Activated CD4-positive, alpha-beta T cell treated with anti-CD3 and anti-CD28 coated beads, Interleukin-2, amount 50 U/mL, for 48 hours (primary cell): ENCODE measurements around the gene NPEPPS.

Experiments used
- DNase-seq, 2 experiments: peaks; one replicate each; pipeline ENCODE4 v3.0.0-alpha.2; 2020

NPEPPS gene

DNA sequence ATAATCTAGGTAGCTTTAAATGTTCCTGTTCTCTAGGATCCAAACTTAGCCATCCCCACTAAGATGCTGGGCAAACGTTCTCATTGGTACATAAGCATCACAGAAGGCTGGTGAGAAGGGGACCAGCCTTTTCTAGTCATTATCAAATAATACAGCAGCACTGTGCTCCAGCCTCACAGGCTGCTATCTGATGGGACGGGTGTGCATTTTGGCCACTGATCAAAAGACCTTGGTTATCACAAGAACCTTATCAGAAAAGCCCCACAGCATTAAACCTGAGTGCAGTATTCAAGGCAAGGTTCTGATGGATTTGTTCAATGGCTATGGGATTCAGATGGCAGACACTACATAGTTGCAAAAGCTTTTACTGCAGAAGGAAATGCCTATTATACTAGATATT lies 99.7 kb downstream of the NPEPPS start:
- DNase-seq, result no peak

- no peak for DNase-seq
Observed at GRCh38 chr17:47632991-47633390, 102.1 kb downstream of the NPEPPS start.

- no peak for DNase-seq
Observed at GRCh38 chr17:47633996-47634395, 103.1 kb downstream of the NPEPPS start.

DNA sequence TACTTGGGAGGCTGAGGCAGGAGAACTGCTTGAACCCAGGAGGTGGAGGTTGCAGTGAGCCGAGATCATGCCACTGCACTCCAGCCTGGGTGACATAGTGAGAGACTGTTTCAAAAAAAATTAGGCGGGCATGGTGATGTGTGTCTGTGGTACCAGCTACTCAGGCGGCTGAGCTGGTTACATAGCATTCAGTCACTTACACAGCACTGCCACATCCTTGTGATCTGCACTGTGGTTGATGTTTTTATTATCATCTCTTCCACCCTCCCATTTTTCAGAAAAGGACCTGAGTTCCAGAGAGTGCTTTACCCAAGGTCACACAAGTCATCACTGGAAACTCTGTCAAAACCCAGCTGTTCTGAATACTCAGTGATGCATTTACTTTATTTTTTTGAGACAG lies 104.0 kb downstream of the NPEPPS start:
- no peak for DNase-seq

DNA sequence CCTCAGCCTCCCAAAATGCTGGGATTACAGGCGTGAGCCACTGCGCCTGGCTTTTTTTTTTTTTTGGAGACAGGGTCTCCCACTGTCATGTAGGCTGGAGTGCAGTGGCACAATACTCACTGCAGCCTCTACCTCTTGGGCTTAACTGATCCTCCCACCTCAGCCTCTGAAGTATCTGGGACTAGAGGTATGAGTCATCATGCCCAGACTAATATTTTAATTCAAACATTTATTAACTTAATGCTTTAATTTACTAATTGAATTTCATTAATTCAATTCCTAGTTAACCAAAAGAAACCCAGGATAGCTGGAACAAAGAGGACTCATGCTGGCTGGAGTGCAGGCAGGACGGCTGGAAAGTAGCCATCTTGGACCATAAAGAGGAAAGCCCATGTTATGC lies 104.8 kb downstream of the NPEPPS start:
- DNase-seq, result no peak

DNA sequence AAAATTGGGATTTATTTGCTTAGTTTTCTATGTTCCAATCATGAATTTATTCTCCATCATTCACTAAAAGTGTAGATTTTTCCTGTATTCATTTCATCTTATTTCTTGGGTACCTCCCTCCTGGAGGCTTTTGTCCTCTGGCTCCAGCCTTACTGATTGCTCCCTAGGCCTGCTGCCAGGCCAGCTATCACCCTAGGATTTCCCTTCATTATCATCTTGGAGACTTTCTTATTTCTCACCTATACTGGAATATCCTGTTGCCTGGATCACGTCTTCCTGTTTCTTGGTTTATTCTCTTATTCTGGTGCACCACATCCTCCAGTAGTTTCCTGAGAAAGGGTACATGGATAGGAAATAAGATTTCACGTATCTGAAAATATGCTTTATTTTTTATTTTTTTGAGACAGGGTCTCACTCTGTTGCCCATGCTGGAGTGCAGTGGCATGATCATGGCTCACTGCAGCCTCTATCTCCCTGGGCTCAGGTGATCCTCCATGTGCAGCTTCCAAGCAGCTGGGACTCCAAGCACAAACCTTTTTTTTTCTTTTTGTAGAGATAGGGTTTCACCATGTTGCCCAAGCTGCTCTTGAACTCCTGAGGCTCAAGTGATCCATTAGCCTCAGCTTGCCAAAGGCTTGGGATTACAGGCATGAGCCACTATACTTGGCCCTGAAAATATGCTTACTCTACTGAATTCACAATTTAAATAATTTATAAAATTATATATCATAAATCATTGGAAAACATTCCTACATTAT lies 105.5 kb downstream of the NPEPPS start:
- no peak for DNase-seq

- no peak for DNase-seq
Observed at GRCh38 chr17:47638903-47639302, 108.0 kb downstream of the NPEPPS start.

DNA sequence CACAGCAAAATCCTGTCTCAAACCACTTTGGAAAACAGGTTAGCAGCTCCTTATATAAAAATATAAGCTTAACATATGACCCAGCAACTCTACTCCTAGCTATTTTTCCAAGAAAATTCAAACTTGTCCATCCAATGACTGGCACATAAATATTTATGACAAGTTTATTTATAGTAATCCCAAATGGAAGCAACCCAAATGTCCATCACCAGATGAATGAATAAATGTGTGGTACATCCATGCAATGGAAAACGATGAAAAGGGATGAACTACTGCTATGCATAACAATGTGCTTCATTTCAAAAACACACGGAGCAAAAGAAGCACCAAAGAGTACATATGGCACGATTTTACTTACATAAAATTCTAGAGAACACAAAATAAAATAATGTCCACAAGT lies 109.2 kb downstream of the NPEPPS start:
- DNase-seq, result no peak

GRCh38 chr17:47641202-47641601 lies 110.3 kb downstream of the NPEPPS start:
- no peak for DNase-seq

- DNase-seq, result no peak
Observed at GRCh38 chr17:47643116-47643515, 112.2 kb downstream of the NPEPPS start.

DNA sequence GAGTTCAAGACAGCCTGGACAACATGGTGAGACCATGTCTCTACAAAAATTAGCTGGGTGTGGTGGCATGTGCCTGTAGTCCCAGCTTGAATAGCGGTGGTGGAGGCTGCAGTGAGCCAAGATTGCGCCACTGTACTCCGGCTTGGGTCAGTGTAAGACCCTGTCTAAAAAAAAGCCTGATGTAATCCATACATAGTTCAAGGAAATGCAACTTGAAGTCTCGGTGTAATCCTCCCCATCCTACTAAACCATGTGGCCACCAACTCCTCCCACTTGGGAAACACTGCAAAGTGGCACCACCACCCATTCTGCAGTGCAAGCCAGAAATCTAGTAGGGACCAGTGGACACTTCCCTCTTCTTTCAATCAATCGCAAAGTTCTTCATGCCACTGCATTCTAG lies 113.4 kb downstream of the NPEPPS start:
- DNase-seq, result no peak

DNA sequence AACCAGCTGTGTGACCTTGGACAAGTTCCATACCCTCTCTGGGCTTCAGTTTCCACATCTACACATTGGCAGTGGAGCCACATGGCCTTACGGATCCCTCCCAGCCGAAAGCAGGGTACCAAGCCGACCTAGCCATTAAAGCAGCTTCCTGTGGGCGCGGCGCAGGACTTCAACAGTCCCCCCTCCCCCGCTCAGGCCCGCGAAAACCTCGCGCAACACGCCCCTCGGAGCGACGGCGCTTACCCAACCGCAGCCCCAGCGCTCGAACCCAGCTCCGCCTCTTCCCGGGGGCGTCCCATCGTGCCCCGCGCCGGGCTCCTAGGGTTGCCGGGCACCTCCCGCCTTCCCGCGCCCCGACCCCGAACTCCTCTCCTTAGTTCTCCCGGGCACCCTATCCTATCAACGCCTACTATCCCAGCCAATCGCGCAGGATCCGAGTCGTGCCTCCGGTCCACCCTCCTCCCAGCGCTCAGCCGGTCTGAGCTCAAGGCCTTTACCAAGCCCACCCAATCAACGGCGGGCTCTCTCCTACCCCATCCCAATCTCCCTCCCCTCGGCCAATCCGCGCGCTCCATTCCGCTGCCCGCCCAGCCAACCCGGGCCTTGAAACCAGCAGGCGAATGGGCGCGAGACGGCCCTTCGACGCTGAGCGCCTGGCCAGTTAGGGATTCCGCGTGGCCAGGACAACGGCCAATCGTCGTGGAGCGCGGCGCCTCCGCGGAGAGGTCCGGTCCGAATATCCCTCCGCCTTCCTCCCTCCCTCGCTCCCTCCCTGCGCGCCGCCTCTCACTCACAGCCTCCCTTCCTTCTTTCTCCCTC lies 118.5 kb downstream of the NPEPPS start, which contains the start of gene KPNB1:
Gene KPNB1 (plus strand): TSS at position 767 of the 819 bp plus-strand sequence. CDS start 326 bp downstream, outside the sequence.
- DNase-seq, result peak; percentile 97 to 98

GRCh38 chr17:47649972-47650524 lies 119.1 kb downstream of the NPEPPS start:
- no peak for DNase-seq

DNA sequence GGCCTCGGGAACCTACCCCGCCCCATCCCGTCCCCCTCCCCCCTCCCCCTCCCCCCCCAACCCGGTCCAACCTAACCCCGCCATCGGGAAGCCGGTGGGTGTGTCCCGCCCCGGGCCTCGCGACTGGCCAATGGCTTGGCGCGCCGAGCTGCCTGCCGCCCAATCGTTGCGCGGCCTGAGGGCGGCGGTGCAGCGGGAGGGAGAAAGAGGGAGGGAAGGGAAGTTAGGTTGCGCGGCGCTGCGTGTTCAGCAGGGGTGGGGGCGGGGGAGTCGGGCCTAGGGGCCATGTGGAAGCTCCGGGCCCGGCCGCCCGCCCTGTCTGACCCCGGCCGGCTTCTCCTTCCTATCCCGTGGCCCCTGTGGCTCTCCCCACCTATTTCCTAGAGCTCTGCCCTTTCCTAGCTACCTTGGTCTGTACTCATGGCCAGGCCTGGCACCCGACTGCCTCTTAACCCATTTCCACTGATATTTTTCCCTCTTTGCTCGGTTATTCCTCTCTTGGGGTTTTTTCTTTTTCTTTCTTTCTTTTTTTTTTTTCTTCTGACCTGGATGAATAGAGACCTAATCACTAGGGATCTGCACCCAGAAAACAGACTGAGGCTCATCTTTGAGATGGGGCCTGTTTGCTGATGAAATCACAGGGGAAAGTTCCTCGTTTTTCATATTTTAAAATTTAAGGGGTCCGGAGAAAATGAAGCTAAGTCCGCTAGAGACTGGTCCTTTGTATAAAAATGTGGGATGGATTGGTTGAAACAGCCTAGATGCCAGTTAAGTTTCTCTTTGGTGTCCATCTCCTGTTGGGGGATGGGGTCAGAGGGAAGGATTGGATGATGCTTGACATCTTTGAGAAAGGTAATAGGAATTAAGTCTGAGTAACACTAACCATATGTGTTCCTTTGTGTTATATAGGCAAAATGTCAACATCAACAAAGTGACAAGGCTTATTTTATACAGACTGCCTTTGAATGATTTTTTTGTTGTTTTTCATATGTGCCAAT lies 119.9 kb downstream of the NPEPPS start:
- DNase-seq, result peak; percentile 95 to 96

- no peak for DNase-seq
Observed at GRCh38 chr17:47651704-47652103, 120.8 kb downstream of the NPEPPS start.

GRCh38 chr17:47652570-47652969 lies 121.7 kb downstream of the NPEPPS start:
- no peak for DNase-seq

DNA sequence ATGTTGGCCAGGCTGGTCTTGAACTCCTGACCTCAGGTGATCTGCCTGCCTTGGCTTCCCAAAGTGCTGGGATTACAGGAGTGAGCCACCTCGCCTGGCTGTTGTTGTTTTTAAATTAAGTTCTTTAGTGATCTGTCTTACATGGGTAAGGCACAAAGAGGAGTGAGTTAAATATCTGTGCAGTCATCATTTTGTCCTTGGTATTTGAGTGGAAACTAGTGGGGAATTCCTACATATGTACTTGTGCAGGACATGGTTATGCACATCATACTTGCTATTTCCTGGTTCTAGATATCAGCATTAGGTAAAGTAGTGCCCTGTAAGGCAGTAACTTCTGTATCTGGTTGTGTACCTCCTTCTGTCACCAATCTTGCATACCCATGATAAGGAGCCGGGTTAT lies 122.5 kb downstream of the NPEPPS start:
- DNase-seq, result no peak

- no peak for DNase-seq
Observed at GRCh38 chr17:47654991-47655390, 124.1 kb downstream of the NPEPPS start.

DNA sequence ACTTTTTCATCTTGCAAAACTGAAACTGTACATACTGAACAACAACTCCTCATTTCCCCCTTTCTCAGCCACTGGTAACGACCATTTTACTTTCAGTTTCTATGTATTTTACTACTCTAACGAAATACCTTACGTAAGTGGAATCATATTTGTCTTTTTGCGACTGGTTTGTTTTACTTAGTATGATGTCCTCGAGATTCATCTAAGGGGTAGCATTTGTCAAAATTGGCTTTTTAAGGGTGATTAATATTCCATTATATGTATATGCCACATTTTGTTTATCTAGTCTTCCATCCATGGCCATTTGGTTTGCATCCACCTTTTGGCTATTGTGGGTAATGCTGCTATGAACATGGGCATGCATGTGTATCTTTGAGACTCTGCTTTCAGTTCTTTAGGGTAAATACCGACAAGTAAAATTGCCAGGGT lies 129.2 kb downstream of the NPEPPS start:
- no peak for DNase-seq

DNA sequence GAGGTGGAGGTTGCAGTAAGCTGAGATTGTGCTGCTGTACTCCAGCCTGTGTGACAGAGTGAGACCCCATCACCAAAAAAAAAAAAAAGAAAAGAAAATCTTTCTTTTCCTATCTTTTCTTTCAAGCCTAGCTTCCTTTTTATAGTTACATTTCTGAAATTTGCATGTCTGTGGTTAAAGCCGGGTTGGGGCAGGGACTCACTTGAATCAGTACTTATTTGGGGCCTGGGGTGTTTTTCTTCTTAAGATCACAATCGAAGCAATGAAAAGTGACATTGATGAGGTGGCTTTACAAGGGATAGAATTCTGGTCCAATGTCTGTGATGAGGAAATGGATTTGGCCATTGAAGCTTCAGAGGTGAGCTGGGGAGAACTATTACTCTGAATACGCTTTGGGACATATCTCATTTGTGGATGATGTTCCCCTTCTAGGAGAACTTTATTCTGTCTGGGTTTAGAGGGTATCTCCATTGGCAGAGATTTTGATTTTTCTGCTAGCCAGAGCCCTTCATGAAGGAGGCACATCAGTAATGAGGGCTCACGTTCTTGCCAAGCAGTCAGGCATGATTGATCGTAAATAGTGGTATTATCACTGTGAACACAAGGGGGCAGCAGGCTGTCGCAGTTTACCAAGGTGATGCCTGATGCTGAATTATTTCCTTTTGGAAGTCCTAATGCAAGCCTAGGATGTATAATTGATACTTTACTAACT lies 133.2 kb downstream of the NPEPPS start:
- peak; percentile 55 to 68 for DNase-seq

- no peak for DNase-seq
Observed at GRCh38 chr17:47664624-47664941, 133.7 kb downstream of the NPEPPS start.

DNA sequence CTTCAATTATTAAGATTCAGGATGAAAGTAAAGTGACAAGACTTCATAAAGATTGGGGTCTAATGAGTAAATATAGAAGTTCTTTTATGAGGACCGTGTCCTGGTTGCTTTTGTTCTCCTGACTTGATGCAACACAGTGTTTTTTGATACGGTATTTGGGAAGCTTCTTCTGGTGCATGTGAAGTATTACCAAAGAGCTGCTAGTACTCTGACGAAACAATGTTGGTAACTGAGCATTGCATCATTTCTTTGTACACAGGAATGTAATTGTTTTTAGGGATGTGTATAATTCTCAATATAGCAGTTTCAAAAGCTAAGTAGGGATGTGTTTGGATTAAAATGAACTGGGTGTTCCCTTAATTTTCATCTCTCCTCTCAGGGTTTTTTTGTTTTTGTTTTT lies 134.7 kb downstream of the NPEPPS start:
- no peak for DNase-seq
